ENCODE data around the gene ITGB1BP2. TPM values are rescaled to one million over a fixed set of nuclear protein-coding genes. Genes with fewer than 3 reads are reported as not detected.
"Not testable (repeated sequence)": the region's sequence is repeated elsewhere in the genome, so short reads cannot be mapped to it uniquely, and the experiment has no call there.

The ITGB1BP2 gene
- total RNA-seq, 1 experiment from 2014 or later: 3.5 TPM

- Histone ChIP-seq H3K4me3 (replicated peaks in 1 of 2; ENCODE audit: low read depth in 1 of 2, low read length in 2 of 2) (no peak overlapping the region), H4K20me1 (ENCODE audit: insufficient read depth) (no peaks in the 10 kb centered on the region), H3K9me2 (ENCODE audit: insufficient read depth) (no peaks in the 10 kb centered on the region), H3K4me2 (ENCODE audit: low read length) (no peak overlapping the region), H3K27ac (ENCODE audit: low read depth, low read length) (no peak overlapping the region), H3K9ac (ENCODE audit: low read length) (no peak overlapping the region), H3K4me1 (ENCODE audit: control insufficient read depth in 1 of 2, insufficient read depth in 2 of 2, low read length in 2 of 2) (no peaks in the 10 kb centered on the region), H3K79me2 (ENCODE audit: insufficient read depth, low read length) (no peaks in the 10 kb centered on the region), H3K36me3 (ENCODE audit: control insufficient read depth in 1 of 2, insufficient read depth in 2 of 2, low read length in 2 of 2) (no peaks in the 10 kb centered on the region), H3K27me3 (ENCODE audit: insufficient read depth, low read length) (no peaks in the 10 kb centered on the region), H3K9me3 (ENCODE audit: control insufficient read depth in 1 of 2, insufficient read depth in 1 of 2, low read depth in 1 of 2, low read length in 2 of 2) (no peaks in the 10 kb centered on the region), H2AFZ (ENCODE audit: low read depth, low read length, poor library complexity, severe bottlenecking) (no peak overlapping the region)
- ChIA-PET POLR2A (no interaction called here), RAD21 (ENCODE audit: low non-redundant PET in 1 of 2, low total read pairs in 2 of 2, uncharacterized antibody in 2 of 2, unreplicated experiment in 2 of 2) (no interaction called here), CTCF (no interaction called here)
- intact Hi-C loops (cut with micrococcal nuclease): no loop called here
- TF ChIP-seq, protein P1, sequence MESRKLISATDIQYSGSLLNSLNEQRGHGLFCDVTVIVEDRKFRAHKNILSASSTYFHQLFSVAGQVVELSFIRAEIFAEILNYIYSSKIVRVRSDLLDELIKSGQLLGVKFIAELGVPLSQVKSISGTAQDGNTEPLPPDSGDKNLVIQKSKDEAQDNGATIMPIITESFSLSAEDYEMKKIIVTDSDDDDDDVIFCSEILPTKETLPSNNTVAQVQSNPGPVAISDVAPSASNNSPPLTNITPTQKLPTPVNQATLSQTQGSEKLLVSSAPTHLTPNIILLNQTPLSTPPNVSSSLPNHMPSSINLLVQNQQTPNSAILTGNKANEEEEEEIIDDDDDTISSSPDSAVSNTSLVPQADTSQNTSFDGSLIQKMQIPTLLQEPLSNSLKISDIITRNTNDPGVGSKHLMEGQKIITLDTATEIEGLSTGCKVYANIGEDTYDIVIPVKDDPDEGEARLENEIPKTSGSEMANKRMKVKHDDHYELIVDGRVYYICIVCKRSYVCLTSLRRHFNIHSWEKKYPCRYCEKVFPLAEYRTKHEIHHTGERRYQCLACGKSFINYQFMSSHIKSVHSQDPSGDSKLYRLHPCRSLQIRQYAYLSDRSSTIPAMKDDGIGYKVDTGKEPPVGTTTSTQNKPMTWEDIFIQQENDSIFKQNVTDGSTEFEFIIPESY (IDR thresholded peaks at IDR 0.05; ENCODE audit: extremely low read depth, insufficient replicate concordance, low read length): no peak
- no peak for TF ChIP-seq RAD21 (IDR thresholded peaks at IDR 0.05; ENCODE audit: low read depth)
- TF ChIP-seq ZNF274 (IDR thresholded peaks at IDR 0.05; ENCODE audit: low read depth, low read length): no peak
- ATAC-seq: no peak
- DNase-seq (ENCODE audit: low read depth, low spot score): no peak
- no TSS peak for BruUV-seq (replicated peaks)
These were observed 20.2 kb downstream of the ITGB1BP2 start for GRCh38 chrX:71321731-71322130.

- H3K4me3 ChIP-seq (replicated peaks in 1 of 2; ENCODE audit: low read depth in 1 of 2, low read length in 2 of 2); H3K9ac ChIP-seq (ENCODE audit: low read length); H3K4me1 ChIP-seq (ENCODE audit: control insufficient read depth in 1 of 2, insufficient read depth in 2 of 2, low read length in 2 of 2); H3K9me3 ChIP-seq (ENCODE audit: control insufficient read depth in 1 of 2, insufficient read depth in 1 of 2, low read depth in 1 of 2, low read length in 2 of 2); POLR2A ChIA-PET; H3K27me3 ChIP-seq (ENCODE audit: insufficient read depth, low read length); H3K79me2 ChIP-seq (ENCODE audit: insufficient read depth, low read length); BruUV-seq (replicated peaks); ATAC-seq; DNase-seq (ENCODE audit: low read depth, low spot score); H3K9me2 ChIP-seq (ENCODE audit: insufficient read depth); H3K27ac ChIP-seq (ENCODE audit: low read depth, low read length); H3K36me3 ChIP-seq (ENCODE audit: control insufficient read depth in 1 of 2, insufficient read depth in 2 of 2, low read length in 2 of 2); H3K4me2 ChIP-seq (ENCODE audit: low read length); RAD21 ChIA-PET (ENCODE audit: low non-redundant PET in 1 of 2, low total read pairs in 2 of 2, uncharacterized antibody in 2 of 2, unreplicated experiment in 2 of 2); H2AFZ ChIP-seq (ENCODE audit: low read depth, low read length, poor library complexity, severe bottlenecking); intact Hi-C loops (cut with micrococcal nuclease); H4K20me1 ChIP-seq (ENCODE audit: insufficient read depth); CTCF ChIA-PET: not testable (repeated sequence)
These were observed 22.9 kb downstream of the ITGB1BP2 start for GRCh38 chrX:71324452-71324851.
